Measurements from ENCODE around the gene SDC1.
A peak's percentile ranks its signal among the peaks of the same experiment; 100 is the strongest.
"Not testable (repeated sequence)": the region's sequence is repeated elsewhere in the genome, so short reads cannot be mapped to it uniquely, and the experiment has no call there.

The SDC1 gene

DNA sequence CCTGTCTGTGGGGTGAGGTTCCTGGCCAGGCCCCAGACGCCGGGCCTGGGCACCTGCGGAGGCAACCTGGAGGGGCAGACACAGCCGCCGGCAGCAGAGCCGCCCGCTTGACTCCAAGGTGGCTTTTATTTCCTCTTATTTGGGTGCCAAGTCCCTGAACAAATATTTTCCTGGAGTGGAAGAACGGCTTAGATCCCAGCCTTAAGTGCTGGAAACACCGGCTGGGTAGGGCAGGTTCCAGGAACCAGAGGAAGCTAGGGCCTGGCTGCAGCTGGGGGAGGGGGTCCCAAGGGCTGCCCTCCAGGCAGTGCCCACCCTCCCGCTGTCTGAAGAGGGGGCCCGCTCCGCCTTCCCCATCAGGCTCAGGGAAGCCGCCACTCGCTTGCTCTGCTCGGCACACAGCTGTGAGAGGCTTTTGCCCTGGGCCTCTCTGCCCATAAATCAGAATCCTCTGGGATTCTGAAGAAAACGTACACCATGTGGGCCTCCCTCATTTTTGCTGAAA is 28.2 kb downstream of the SDC1 start:
- no peak for DNase-seq (ENCODE audit: low read depth, low spot score)

- DNase-seq (ENCODE audit: low read depth, low spot score): no peak
Observed at GRCh38 chr2:20196053-20196656, 28.8 kb downstream of the SDC1 start.

DNA sequence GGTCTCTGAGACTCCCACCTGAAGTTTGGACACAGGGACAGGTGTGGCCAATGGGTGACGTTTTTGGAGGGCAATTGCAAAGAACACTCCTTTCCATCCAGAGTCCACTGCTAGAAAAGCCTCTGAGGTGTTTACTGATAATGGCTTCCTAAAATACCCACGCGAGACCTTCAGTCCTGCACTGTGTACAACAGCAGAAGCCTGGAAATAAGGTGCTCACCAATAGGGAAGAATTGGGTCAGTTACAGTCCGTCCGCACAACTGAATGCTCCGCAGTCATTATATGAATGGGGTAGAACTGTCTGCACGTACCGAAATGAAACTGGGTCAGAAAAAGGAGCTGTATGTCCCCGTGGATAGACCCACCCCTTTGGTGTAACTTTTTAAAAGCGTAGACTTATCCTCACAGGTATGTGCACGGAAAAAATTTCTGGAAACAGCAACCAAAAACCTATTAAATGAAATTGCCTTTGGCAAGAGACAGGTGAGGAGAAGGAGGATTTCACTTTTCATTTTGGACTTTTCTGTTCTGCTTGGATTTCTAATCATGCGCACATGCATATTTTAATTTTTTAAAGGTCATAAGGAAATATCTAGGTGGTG is 29.4 kb downstream of the SDC1 start:
- no peak for DNase-seq (ENCODE audit: low read depth, low spot score)

DNA sequence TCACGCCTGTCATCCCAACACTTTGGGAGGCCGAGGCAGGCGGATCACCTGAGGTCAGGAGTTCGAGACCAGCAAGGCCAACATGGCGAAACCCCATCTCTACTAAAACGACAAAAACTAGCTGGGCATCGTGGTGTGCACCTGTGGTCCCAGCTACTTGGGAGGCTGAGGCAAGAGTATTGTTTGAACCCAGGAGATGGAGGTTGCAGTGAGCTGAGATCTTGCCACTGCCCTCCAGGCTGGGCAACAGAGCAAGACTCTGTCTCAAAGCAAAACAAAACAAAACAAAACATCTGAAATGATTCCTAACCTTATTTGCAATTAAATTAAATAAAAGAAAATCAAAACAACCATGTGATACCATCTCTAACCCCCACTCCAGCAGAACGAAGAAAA is 29.9 kb downstream of the SDC1 start:
- DNase-seq (ENCODE audit: low read depth, low spot score): not testable (repeated sequence)

DNA sequence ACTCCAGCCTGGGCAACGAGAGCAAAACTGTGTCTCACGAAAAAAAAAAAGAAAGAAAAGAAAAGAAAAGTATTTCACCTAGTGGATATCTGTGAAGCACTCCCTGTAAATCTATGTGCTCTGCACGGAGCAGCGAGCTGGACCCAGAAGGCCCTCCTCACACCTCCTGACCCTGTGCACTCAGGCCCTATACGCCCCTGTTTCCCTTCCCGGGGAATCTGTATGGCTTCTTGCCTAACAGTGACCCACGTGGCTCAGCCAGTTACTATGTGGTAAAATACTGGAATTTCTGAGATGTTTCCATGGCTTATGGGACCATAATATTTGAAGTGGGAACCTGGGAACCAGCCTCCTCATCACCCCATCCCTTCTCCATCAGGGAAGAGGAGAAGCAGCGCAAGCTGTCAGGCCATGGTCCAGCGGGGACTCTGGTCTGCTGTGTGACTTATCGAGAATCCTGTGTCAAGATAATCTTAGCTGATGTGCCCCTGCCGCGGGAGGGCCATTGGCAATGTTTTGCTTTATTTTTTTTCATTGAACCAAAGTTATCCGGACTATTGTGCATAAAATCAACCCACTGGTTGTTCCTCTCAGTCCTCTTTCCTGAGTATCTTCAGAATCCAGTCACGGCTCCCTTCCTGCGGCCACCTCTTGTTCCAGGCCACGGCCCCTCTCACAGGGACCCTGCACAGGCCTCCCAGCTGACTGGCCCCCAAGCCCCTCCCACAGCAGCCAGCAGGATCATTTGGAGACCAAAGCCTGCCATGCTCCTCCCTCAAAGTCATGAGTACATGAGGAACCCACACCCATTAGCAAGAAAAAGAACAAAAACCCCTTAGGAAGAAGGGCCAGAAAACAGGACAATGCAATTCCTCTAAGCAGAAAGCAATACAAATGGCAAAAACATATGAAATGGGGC is 30.6 kb downstream of the SDC1 start:
- DNase-seq (ENCODE audit: low read depth, low spot score): no peak

DNA sequence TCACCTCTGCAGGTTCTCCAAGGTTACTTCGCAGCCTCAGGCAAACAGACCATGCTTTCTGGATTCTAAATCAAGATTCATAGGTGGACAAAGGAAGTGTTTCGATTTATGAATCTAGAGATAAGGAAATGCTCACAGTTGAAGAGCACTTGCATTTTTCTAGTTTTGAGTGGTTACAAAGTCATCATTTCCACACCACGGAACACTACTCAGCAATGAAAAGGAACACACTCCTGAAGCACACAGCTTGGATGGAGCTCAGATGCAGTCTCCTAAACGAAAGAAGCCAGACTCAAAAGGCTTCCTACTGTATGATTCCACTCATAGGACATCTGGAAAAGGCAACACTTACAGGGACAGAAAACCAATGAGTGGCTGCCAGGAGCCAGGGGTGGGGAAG is 31.7 kb downstream of the SDC1 start:
- no peak for DNase-seq (ENCODE audit: low read depth, low spot score)

DNA sequence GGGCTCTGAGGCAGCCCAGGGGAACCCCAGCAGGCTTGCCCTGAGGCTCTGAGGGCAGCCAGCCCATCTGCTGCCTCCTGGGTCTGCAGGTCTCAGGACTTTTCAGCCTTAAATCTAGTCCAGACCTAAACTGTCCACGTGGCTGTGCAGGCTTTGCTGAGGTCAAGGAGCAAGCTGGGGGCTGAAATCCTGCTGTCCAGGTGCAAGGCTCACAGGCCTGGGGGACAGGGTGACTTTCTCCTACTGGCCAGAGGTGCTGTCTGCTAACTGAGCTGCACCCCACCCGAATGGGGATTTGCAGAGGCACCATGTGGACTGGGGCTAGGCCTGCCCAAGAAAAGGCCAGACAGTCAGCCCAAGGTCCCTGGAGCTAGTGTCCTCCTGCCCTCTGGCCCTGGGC is 32.1 kb downstream of the SDC1 start:
- DNase-seq (ENCODE audit: low read depth, low spot score): no peak

DNA sequence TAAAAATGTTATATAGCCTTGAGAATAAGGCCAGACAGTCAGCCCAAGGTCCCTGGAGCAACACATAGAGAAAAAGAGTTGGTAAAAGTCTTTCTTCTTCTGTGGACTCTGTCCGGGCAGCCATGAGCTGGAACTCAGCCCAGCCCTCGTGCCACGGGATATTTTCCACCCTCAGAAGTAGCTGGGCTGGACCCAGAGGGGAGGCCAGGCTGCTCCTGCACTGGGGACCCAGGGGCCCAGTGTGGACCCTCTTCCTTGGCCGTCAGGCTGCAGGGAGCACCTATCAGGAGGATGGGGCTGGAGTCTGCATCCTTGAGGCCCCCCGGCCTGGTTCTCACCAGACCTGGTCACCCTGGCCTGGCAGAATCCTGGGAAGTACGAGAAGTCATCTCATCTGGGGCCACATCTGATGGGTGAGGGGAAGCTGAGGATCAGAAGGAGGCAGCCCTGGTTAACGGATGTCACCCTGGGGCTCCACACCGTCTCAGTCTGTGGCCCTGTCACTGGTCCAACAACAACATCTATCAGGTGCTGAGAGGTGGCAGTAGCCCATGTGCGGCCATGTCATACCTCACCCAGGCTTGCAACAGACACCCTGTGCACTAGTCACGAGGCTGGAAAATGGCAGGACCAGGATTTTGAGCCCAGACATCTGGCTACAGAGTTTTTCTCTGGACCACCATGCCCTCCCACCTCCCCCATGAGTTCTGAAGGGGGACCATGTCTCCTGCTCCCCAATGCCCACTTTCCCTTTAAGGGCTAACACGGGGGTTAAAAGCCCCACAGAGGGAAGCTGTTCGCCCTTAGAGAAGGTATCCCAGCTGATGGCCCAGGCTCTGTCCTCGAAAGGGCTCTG is 33.0 kb downstream of the SDC1 start:
- DNase-seq (ENCODE audit: low read depth, low spot score): peak; percentile 30

DNA sequence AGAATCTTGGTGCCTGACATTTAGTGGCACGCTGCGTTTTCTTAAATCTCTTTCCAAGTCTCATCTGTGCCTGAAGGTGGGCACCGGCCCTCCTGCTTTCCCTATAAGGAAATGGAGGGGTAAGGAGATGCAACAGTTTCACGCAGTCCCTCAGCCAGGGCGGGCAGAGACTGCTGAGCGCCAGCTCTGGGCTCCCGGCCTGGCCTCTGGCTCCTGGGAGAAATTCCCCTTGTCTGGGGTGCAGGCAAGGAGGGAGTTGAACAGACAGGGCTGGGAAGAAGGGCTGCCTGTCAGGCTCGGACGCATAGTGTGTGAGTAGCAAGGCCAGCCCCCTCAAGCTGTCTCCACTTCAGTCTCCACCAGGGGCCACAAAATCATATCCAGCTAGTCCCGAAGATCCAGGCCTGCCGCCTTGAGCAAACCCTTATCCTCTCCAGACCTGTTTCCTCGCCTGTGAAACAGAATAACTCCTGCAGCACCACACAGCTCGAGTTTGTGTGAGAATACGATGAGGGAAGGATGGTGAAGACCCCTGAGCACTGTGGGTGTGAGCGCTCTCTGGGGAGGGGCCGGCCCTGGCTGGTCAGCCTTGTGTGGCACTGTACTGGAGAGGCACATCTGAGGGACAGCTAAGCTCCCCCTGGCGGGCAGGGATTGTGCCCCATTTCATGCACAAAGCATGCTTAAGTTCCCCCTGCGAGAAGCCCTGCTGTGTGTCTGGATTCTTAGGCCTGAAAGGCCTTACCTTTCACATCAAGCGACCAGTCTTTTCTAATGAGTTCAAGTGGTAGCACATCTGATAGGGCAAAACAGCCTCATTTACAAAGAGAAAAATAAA is 33.8 kb downstream of the SDC1 start:
- peak; percentile 47 for DNase-seq (ENCODE audit: low read depth, low spot score)

- no peak for DNase-seq (ENCODE audit: low read depth, low spot score)
Observed at GRCh38 chr2:20190170-20190569, 34.8 kb downstream of the SDC1 start.

GRCh38 chr2:20189299-20189931 is 35.5 kb downstream of the SDC1 start:
- no peak for DNase-seq (ENCODE audit: low read depth, low spot score)

DNA sequence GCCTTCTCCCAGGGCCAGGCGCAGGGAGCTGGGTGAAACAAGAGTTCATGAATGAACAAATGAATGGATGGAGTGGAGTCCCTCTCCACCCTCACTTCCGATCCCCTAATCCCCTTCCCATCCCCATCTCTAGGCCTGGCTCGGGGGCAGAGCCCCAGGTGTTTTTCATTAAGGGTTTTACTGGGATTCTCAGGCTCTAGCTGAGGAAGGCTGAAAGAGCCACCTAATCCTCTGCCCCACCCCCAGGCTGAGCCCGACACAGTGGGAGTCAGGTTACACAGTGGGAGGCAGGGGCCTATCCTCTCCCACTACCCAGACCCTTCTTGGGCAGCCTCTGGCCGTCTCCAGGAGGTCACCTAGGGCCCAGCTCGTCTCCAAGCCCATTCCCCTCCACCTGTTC is 36.1 kb downstream of the SDC1 start:
- DNase-seq (ENCODE audit: low read depth, low spot score): no peak

DNA sequence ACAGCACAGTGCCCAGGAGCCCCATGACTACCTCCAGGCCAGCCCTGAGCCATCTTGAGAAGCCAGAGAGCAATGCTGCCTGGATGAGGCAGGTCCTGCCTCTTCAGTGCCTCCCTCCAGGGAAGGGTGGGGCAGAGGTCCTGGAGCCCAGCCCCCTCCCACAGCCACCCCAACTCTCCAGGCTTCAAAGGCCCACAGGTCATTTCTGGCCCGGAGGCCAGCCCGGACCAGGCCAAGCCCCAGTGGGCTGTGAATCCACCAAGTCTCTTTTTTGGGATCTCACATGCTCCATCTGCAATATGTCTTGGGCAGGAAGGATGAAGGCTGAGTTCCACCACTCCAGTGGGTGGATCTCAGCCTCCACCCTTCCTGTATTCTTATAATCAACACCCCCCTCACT is 36.7 kb downstream of the SDC1 start:
- no peak for DNase-seq (ENCODE audit: low read depth, low spot score)

GRCh38 chr2:20187331-20187730 is 37.6 kb downstream of the SDC1 start:
- DNase-seq (ENCODE audit: low read depth, low spot score): no peak

DNA sequence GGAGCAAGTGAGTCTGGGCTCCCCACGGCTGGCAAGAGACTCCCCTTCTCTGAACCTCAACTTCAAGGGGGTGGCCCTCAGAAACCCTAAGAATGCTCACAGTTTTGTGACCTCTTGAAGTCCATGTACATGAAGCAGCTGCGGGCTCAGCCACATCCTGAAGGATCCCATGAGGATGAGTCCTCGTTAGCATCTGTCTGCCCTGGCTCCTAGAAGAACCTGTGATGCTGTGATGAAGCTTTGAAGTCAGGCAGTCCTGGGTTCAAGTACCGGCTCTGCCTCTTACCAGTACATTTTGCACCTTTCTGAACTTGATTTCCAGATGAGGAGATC is 38.1 kb downstream of the SDC1 start:
- no peak for DNase-seq (ENCODE audit: low read depth, low spot score)

DNA sequence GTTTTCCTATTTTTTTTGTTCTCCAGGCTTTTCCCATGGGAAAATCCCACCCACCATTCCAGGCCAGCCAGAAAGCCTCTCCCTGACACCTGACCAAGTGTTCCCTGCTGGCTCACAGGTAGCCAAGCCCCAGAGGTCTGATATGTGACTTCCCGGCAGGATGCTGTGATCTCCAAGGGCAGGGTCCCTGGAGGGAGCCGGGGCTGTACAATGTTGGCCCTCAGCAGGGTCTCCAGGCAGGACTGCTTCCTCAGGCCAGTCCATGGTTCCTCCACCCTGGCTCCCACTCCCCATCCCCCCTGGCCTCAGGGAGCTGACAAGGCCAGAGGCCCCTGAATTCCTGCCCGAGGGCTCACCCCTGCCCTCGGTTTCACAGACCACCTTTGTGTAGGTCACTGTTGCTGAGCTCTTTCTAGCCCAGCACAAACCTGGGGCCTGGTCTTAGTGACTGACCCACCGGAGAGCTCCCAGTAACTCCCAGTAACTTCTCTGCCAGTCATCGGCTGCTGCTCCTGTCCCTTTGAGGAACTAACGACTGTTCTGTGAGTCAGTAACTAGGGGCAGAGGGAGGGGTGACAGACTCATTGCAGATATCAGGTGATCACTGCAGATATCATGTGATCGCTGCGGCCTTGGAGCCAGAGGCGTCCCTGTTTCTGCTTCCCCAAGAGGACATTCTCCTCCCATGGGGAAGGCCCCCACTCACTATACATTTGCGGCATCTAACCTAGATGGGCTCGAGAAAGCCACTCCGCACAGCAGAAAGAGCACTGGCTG is 38.7 kb downstream of the SDC1 start:
- peak; percentile 55 for DNase-seq (ENCODE audit: low read depth, low spot score)

- DNase-seq (ENCODE audit: low read depth, low spot score): peak; percentile 84
Observed at GRCh38 chr2:20185176-20186022, 39.5 kb downstream of the SDC1 start.

DNA sequence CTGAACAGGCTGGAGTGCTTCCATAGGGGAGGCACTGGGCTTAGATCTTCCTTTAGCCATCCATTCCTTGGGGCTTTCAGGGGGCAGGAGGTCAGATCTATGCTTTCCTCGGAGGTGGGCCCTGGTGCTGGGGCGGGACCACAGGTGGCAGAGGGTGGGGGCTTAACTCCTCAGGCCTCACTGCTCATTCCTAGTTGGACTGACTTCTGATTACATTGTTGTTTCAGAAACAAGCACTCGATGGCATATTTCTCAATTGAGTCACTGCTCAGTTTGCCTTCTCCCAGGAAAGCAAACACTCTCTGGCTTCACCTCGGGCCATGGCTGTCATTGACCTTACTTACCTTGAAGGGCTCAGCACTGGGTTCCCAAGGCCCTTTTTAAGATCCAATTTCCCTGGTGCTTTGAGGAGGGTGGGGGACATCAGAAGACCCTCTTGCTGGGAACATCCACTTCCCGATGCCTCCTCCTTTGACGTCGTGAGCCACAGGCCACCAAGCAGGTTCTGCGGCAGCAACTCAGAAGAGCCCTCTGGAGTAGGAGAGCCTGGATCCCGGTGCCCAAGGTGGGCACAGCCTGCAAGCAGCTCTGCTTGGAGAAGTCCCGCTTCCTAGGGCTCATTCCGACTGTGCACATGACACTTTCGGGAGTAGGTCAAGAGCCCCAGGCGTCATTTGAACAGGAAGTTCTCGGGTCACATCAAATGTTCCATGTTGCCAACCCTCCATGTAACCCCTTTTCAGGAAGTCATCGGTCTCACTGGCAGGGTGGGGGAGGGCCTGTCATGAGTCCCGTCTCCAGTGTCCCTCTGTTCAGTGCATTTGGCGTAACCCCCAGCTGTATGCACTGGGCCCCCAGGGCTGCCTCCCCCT is 40.6 kb downstream of the SDC1 start:
- DNase-seq (ENCODE audit: low read depth, low spot score): peak; percentile 83
